Measurements from ENCODE around the gene NDOR1.
A peak's percentile ranks its signal among the peaks of the same experiment; 100 is the strongest.
"Not testable (repeated sequence)": the region's sequence is repeated elsewhere in the genome, so short reads cannot be mapped to it uniquely, and the experiment has no call there.

NDOR1 gene

DNA sequence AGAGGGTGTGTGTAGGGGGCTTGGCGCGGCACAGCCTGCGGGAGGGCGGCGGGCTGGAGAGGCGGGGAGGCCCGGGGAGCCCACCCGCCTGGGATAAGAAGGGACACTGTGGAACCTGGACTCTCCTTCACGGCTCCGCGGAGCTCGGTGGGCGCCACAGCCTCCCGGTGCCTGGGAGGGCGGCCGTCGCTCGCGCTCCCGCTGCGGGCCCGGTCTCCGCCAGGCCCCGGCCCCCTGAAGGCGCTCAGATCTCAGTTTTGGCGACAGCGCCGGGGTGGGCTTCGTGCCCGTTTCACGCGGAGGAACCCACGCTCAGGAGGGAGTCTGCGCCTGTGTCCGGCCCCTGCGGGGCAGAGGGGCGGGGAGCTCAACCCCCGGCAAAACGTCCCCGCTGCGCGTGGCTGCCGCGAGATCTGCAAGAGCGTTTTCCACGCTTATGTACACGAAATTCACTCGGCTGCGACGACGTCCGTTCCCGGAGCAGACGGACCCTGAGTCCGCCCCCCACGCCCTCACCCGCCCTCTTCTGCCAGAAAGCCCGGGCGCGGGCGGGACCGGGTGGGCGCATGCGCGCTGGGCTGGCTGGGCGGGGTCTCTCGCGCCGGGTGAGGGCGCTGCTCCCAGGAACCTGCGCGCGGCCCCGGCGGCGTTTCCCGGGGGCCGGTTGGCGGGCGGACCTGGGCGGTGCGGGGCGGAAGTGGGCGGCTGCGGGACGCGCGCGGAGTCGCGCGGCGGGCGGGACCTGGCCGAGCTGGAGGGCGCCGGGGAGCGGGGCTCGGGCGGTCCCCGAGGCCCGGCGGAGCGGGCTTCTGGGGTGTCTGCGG is 49.3 kb downstream of the NDOR1 start, which contains the start of gene NELFB:
Gene NELFB, plus strand, starts transcription at position 704 of the 824 bp plus-strand sequence.
- no peak for TF ChIP-seq CTCF (IDR thresholded peaks at IDR 0.05; ENCODE audit: low read length, missing control alignments)
- peak within 1 kb of the TSS; percentile 84 for H3K4me3 ChIP-seq (replicated peaks; ENCODE audit: low read depth, low read length)
- DNase-seq (ENCODE audit: low read depth): peak; percentile 87

GRCh38 chr9:137255448-137256114 is 50.1 kb downstream of the NDOR1 start:
- TF ChIP-seq CTCF (IDR thresholded peaks at IDR 0.05; ENCODE audit: low read length, missing control alignments): no peak
- peak; percentile 35 for DNase-seq (ENCODE audit: low read depth)

DNA sequence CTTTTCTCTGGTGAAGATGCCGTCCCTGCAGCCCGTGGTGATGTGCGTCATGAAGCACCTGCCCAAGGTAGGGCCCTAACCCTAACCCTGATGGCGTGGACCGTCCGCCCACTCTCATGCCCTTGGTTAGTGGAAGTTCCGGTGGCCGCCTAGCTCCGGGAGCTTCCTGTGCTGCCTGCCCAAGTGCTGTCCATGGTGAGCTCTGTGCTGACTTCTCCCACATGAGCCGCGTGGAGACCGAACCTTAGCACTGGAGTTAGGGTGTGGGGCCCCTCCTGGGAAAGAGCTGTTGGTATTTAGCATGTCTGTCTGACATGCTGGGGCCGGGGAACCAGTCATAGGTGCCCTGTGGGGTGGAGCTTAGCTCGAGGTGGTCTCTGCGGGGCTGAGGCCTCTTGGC is 50.9 kb downstream of the NDOR1 start:
- no peak for DNase-seq (ENCODE audit: low read depth)
- TF ChIP-seq CTCF (IDR thresholded peaks at IDR 0.05; ENCODE audit: low read length, missing control alignments): no peak
- H3K4me3 ChIP-seq (replicated peaks; ENCODE audit: low read depth, low read length): peak overlapping the region; percentile 84

More at GRCh38 chr9:137255448-137256114, 50.1 kb downstream of the NDOR1 start:
- H3K4me3 ChIP-seq (replicated peaks; ENCODE audit: low read depth, low read length): peak overlapping the region; percentile 84

- no peak for TF ChIP-seq CTCF (IDR thresholded peaks at IDR 0.05; ENCODE audit: low read length, missing control alignments)
- no peak for DNase-seq (ENCODE audit: low read depth)
- H3K4me3 ChIP-seq (replicated peaks; ENCODE audit: low read depth, low read length): peak overlapping the region; percentile 84
Observed at GRCh38 chr9:137256856-137257255, 51.4 kb downstream of the NDOR1 start.

DNA sequence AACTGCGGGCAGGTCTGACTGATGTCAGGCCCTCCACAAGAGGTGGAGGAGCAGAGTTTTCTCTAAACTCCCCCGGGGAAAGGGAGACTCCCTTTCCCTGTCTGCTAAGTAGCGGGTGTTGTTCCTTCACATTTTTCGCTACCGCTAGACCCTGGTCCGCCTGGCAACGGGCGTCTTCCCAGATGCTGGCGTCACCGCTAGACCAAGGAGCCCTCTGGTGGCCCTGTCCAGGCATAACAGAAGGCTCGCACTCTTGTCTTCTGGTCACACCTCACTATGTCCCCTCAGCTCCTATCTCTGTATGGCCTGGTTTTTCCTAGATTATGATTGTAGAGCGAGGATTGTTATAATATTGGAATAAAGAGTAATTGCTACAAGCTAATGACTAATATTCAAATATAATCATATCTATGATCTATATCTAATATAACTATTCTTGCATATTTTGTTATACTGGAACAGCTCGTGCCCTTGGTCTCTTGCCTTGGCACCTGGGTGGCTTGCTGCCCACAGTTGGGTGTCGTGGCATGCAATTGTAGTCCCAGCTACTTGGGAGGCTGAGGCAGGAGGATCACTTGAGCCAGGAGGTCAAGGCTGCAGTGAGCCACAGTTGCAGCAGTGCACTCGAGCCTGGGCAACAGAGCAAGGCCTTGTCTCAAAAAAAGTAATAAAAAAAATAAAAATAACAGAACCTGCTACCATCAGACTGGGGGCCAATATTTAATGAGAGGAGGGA is 56.8 kb downstream of the NDOR1 start:
- peak; percentile 62 for DNase-seq (ENCODE audit: low read depth)
- peak; percentile 38 for TF ChIP-seq CTCF (IDR thresholded peaks at IDR 0.05; ENCODE audit: low read length, missing control alignments)
- not testable (repeated sequence) for H3K4me3 ChIP-seq (replicated peaks; ENCODE audit: low read depth, low read length)

DNA sequence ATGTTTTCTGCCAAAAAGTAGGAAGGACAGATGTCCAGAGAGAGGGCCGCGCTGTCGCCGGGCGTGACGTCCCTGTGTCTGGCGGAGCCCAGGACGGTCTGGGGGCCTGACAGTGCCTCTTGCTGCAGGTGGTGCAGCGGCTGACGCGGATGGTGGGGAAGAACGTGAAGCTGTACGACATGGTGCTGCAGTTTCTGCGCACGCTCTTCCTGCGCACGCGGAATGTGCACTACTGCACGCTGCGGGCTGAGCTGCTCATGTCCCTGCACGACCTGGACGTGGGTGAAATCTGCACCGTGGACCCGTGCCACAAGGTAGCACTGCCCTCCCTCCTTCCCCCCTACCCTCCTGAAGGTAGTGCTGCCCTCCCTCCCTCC is 57.4 kb downstream of the NDOR1 start:
- no peak overlapping the region for H3K4me3 ChIP-seq (replicated peaks; ENCODE audit: low read depth, low read length)
- no peak for DNase-seq (ENCODE audit: low read depth)
- no peak for TF ChIP-seq CTCF (IDR thresholded peaks at IDR 0.05; ENCODE audit: low read length, missing control alignments)

All from fibroblast of pulmonary artery (primary cell).